Skeletal muscle tissue (tissue), 4 donors: ENCODE results near the gene CNTNAP2. TPM values are rescaled to one million over a fixed set of nuclear protein-coding genes. Genes with fewer than 3 reads are reported as not detected.

Source experiments
- H3K27ac ChIP-seq: one replicate; pipeline ENCODE4 v1.7.0; 2013; ENCODE audit warnings: mild to moderate bottlenecking, low read depth, low read length, inconsistent platforms
- H3K27me3 ChIP-seq, 3 donors: one replicate each; pipeline ENCODE4 v1.7.0; 2013; ENCODE audit warnings: low read length in 3 of 3; ENCODE audit not compliant: control insufficient read depth in 3 of 3, insufficient read depth in 3 of 3
- H3K36me3 ChIP-seq, 3 donors: one replicate each; pipeline ENCODE4 v1.7.0; 2013; ENCODE audit warnings: low read length in 3 of 3; ENCODE audit not compliant: control insufficient read depth in 3 of 3, insufficient read depth in 3 of 3
- H3K4me1 ChIP-seq, 3 donors: one replicate each; pipeline ENCODE4 v1.7.0; 2013; ENCODE audit warnings: low read length in 3 of 3, mild to moderate bottlenecking in 3 of 3; ENCODE audit not compliant: control insufficient read depth in 3 of 3, insufficient read depth in 3 of 3
- H3K4me3 ChIP-seq, 3 donors: one replicate each; pipeline ENCODE4 v1.7.0; 2013; ENCODE audit warnings: low read length in 3 of 3
- H3K9ac ChIP-seq, 3 donors: one replicate each; pipeline ENCODE4 v1.7.0; 2013; ENCODE audit warnings: low read length in 3 of 3, mild to moderate bottlenecking in 3 of 3, moderate library complexity in 2 of 3, low read depth in 1 of 3
- H3K9me3 ChIP-seq, 3 donors: one replicate each; pipeline ENCODE4 v1.7.0; 2013; ENCODE audit warnings: low read length in 3 of 3; ENCODE audit not compliant: control insufficient read depth in 3 of 3
- total RNA-seq: library from RNA; depleted of rRNA; stranded (reverse); fragments of >200 nt; gene quantifications from one replicate; pipeline ENCODE4 v1.2.3, GENCODE V29; 2014
- donor health status: Osteomylitis.

CNTNAP2 gene
- total RNA-seq, 1 donor from 2014 or later: 14.1 TPM

DNA sequence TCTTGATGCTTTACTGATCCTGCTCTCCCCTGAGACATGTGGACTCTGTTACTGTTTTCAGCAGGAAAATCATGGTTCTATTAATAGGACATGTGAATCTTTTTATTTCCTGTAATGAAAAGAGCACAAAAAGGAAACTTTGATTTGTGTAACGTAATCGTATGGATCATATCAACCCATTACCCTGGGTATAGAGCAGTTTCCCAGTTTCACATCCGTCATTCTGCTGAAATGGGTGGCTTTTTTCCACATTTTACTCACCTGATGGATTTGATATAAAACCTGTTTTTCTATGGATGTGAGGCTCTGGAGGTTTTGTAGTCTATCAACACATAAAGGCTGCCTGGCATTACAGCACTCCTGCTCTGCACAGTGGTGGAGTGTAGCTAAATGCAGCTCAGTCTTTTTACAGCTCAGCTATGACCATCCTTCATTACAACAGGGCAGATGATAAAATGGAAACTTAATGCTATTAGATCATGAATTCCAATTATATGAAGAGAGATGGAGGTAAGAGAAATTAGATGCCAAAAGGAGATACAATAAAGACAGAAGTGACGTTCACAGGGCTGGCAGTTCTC, 1987.6 kb downstream of the CNTNAP2 start:
- H3K9ac ChIP-seq: no peak overlapping the region
- H3K27me3 ChIP-seq: no peaks in the 10 kb centered on the region
- no peak overlapping the region for H3K4me3 ChIP-seq
- H3K9me3 ChIP-seq: no peaks in the 10 kb centered on the region
- H3K27ac ChIP-seq: no peak overlapping the region
- no peaks in the 10 kb centered on the region for H3K36me3 ChIP-seq
- no peaks in the 10 kb centered on the region for H3K4me1 ChIP-seq

DNA sequence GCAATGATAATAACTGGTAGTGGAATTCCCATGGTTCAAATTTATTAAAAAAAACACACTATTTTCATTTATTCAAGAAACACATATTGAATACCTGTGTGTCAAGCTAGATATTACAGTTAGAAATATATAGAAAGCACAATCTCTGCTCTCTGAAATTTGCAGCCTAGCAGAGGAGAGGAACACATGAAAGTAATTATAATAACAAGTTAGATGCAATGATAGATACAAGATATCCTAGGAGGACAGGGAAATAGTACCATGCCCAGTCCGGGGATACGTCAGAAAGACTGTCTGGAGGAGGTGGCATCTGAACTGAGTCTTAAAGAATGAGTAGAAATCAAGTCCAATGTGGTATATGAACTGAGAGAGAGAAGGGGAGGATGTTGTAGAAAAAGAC, 1988.3 kb downstream of the CNTNAP2 start:
- Histone ChIP-seq H3K4me3 (no peak overlapping the region), H3K9ac (no peak overlapping the region), H3K4me1 (no peaks in the 10 kb centered on the region), H3K9me3 (no peaks in the 10 kb centered on the region), H3K27ac (no peak overlapping the region), H3K27me3 (no peaks in the 10 kb centered on the region), H3K36me3 (no peaks in the 10 kb centered on the region)

GRCh38 chr7:148105853-148106252, 1989.3 kb downstream of the CNTNAP2 start:
- no peaks in the 10 kb centered on the region for H3K9me3 ChIP-seq
- H3K4me3 ChIP-seq: no peak overlapping the region
- H3K4me1 ChIP-seq: no peaks in the 10 kb centered on the region
- peaks cover 0 to 6% (median 0%) of the 10 kb centered on the region in 3 donors for H3K27me3 ChIP-seq
- H3K36me3 ChIP-seq: no peaks in the 10 kb centered on the region
- H3K9ac ChIP-seq: no peak overlapping the region
- no peak overlapping the region for H3K27ac ChIP-seq

DNA sequence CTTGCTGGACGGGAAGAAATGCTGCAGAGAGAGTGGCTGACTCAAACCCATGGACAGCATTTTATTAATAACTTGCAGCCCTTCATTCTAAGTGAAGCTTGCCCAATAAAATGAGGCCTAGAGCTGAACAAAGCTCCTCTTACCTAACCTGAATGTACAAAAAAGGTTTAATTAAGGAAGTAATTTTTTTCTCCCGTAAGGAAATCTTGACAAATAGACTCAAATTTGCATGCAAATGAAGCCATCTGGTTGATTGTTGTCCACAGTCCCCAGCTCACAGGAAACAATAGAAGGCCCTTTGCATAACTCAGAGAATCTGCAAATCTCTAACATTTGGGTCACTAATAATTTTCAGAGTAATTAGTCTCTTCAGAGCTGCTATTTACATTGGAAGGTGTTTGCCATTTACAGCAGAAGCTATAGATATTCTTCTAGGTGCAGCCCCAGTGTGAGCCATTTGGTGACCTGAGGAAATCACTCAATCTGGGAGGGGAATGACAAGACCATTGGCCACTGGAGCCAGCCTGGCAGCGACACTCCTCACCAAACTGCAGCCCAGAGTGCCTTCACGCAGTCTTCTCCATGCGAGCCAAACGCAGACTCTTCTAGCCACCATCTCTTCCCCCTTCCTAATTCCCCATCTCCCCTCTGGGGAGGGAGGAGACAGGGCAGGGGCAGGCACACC, 1991.0 kb downstream of the CNTNAP2 start:
- H3K9me3 ChIP-seq: no peaks in the 10 kb centered on the region

DNA sequence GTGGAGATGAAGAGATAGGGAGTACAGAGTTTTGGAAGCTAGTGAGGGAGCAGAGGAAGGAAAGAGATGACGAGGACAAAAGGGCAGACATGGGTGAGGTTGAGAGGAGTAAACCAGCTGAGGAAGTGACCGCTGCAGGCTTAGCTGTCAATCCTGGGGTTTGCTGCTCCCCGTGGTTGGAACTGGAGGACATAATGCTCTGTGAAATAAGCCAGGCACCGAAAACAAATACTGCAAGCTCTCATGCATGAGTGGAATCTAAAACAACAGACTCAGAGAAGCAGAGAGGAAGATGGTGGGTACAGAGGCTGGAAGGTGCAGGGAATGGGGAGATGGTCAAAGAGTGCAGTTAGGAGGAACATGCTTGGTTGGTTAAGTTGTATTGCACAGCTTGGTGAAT, 1991.8 kb downstream of the CNTNAP2 start:
- no peaks in the 10 kb centered on the region for H3K9me3 ChIP-seq
- no peak overlapping the region for H3K9ac ChIP-seq
- H3K4me1 ChIP-seq: no peaks in the 10 kb centered on the region
- peaks cover 0 to 6% (median 0%) of the 10 kb centered on the region in 3 donors for H3K27me3 ChIP-seq
- H3K36me3 ChIP-seq: no peaks in the 10 kb centered on the region
- H3K4me3 ChIP-seq: no peak overlapping the region
- no peak overlapping the region for H3K27ac ChIP-seq

More for the DNA sequence above, 1991.0 kb downstream of the CNTNAP2 start:
- Histone ChIP-seq H3K36me3 (no peaks in the 10 kb centered on the region), H3K27ac (no peak overlapping the region), H3K27me3 (peaks cover 0 to 6% (median 0%) of the 10 kb centered on the region in 3 donors), H3K9ac (no peak overlapping the region), H3K4me3 (no peak overlapping the region), H3K4me1 (no peaks in the 10 kb centered on the region)

DNA sequence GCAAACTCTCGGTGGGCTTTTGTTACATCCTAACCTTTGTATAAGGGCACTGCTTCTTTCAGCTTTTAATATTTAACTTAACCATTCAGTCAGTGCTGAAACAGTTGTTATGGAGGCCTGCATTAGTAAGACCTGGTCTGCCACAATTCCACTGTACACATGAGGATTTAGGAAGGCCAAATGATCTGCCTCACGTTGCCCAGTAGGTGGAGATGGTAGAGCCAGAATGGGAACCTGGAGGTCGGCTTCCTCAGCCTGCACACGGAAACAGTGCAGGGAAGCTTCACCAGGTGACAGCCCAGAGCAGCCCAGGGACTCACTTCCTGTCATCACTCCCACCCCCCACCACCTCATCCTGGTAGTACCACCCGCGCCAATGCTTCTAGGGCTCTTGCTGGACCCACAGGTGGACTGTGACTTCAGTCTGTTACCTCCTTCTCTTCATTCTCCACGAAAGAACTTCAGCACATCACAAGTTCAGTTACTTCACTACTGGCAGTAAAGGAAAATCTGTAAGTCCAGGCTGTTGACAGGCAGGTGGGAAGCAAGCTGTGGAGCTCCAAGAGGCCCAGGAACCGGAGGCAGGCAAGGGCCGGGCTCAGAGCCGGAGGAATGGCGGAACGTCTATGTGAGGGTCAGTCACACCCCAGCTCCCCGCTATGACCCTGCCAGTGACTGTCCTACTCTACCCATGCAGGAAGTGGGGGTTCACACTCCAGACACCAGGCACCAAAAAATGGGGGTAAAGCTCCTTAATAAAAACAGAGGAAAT, 1993.7 kb downstream of the CNTNAP2 start:
- H3K27ac ChIP-seq: no peak overlapping the region
- no peak overlapping the region for H3K9ac ChIP-seq

GRCh38 chr7:148114804-148115203, 1998.2 kb downstream of the CNTNAP2 start:
- Histone ChIP-seq H3K4me3 (no peak overlapping the region), H3K27ac (no peak overlapping the region), H3K27me3 (peaks cover 0 to 6% (median 3%) of the 10 kb centered on the region in 3 donors), H3K9ac (no peak overlapping the region), H3K4me1 (no peaks in the 10 kb centered on the region), H3K36me3 (no peaks in the 10 kb centered on the region), H3K9me3 (no peaks in the 10 kb centered on the region)

More for the DNA sequence above, 1993.7 kb downstream of the CNTNAP2 start:
- H3K4me3 ChIP-seq: no peak overlapping the region
- no peaks in the 10 kb centered on the region for H3K36me3 ChIP-seq
- peaks cover 0 to 6% (median 0%) of the 10 kb centered on the region in 3 donors for H3K27me3 ChIP-seq
- H3K4me1 ChIP-seq: no peaks in the 10 kb centered on the region
- no peaks in the 10 kb centered on the region for H3K9me3 ChIP-seq

DNA sequence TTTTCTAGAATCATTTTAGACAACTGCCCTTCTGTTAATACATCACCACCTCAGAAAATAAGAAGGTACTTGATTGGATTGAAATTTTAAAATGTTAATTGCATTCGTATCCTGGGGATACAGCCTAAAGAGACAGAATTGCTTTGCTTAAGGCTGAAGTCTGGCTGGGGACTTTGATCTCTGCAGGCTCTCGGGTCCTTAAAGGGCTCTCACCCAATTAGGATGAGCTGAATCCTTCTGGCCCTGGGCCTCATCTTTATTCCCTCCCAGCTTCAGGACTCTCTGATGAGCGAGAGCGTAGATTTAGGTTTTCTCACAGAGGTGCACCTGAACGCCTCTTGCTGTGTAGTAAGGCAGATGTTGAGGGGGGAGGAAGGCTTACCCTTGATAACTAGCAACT, 1998.7 kb downstream of the CNTNAP2 start:
- peaks cover 0 to 4% (median 3%) of the 10 kb centered on the region in 3 donors for H3K27me3 ChIP-seq
- no peaks in the 10 kb centered on the region for H3K9me3 ChIP-seq
- H3K4me3 ChIP-seq: no peak overlapping the region
- H3K36me3 ChIP-seq: no peaks in the 10 kb centered on the region
- H3K4me1 ChIP-seq: no peaks in the 10 kb centered on the region
- H3K27ac ChIP-seq: no peak overlapping the region
- no peak overlapping the region for H3K9ac ChIP-seq

DNA sequence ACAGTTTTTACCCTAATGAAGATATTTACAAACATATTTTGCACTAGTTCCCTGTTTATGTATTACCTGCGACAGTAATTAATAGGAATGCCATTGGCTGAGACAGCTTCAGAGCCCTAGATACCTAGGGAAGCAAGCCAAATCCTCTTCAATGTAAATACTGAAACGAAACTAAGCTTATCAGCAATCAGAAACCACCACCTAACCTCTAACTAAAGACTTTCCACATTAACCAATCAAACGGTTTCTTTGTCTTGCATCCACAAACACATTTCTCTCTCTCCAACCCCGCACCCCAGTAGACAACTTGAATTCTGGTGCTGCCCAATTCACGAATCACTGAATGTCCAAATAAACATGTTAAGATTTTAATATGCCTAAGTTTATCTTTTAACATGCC, 1999.6 kb downstream of the CNTNAP2 start:
- Histone ChIP-seq H3K9me3 (no peaks in the 10 kb centered on the region), H3K27ac (no peak overlapping the region), H3K36me3 (no peaks in the 10 kb centered on the region), H3K27me3 (peaks cover 0 to 3% (median 0%) of the 10 kb centered on the region in 3 donors), H3K4me3 (no peak overlapping the region), H3K4me1 (no peaks in the 10 kb centered on the region), H3K9ac (no peak overlapping the region)
